ENCODE results near the gene PARG.
"Not testable (repeated sequence)": the region's sequence is repeated elsewhere in the genome, so short reads cannot be mapped to it uniquely, and the experiment has no call there.

The PARG gene

GRCh38 chr10:49900406-49900805 is 41.4 kb downstream of the PARG start:
- DNase-seq = not testable (repeated sequence)

DNA sequence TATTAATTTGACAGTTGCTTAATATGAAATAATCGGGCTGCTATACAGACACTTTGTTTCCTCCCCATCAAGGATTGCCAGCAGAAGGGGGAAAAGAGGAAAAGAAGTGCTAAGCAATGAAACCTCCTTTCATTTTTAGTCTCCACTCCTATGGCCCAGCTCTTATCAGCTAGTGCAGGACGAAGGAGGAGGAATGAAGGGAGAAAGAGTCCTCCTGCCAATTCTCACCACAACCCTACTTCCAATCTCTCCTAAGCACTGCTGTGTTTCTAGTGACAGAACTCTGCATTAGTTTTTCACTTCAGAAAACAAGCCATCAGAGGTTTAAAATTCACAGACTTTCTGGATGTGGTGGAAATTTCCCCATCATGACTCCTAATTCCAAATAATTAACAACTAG is 41.8 kb downstream of the PARG start:
- DNase-seq = not testable (repeated sequence)

- not testable (repeated sequence) for DNase-seq
These were observed 51.8 kb downstream of the PARG start for GRCh38 chr10:49890025-49890424.

DNA sequence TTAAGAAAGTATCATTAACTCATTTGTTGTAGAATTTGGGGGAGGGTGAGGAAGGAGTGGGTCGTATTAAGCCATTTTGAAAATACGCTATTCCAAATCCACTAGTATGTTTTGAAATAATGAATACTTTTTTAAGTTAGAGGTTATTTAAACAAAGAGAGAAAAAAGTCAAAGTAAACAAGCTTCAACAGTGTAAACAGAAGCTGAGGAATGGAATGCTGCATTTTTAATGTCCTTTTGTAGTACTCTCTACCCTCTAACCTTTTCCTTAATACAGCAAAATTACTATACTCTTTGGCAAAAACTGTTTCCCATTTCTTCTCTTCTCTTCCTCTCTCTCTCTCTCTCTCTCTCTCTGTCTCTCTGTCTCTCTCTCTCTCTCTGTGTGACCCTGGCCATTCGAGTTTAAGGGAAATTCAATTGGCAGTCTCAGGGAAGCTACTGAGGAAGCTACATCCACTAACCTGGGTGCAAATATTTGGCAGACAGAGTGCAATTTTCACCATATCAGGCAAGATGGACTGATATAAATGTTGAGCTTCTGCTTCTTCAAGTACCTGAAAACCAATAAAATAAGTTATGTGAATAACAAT is 57.0 kb downstream of the PARG start:
- not testable (repeated sequence) for DNase-seq

DNA sequence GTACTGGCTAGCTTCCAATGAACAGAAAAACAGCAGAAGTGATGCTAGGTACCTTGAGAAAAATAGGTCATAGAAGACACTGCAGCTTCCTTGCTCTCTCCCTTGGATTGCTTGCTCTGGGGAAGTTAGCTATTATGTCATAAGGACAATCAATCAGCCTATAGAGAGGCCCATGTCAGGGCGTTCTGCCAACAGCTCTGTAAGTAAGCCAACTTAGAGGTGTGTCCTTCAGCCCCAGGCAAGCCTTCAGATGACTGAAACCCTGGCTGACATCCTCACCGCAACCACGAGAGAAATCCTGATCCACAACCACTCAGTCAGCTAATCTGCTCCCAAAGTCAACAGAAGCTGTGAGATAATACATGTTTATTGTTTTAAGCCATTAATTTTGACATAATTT is 58.0 kb downstream of the PARG start:
- DNase-seq = not testable (repeated sequence)

- DNase-seq = not testable (repeated sequence)
These were observed 59.5 kb downstream of the PARG start for GRCh38 chr10:49882327-49882726.

DNA sequence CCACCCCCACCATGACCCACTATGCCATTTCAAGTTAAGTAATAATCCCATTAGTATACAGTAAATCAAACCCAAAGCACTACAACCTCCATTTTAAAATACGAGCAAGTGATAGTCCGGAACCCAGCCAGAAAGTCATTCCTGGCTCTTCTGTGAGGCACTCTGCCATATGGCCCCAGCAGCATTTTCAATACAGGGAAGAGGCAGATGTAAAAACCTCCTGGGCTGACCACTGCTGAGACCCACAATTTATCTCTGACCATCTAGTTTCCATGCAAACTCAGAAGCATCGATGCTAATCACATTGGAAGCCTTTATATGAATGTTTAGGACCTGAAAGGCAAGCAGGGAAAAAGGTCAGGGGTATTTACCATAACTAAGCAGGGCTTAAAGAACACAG is 69.1 kb downstream of the PARG start:
- not testable (repeated sequence) for DNase-seq

DNA sequence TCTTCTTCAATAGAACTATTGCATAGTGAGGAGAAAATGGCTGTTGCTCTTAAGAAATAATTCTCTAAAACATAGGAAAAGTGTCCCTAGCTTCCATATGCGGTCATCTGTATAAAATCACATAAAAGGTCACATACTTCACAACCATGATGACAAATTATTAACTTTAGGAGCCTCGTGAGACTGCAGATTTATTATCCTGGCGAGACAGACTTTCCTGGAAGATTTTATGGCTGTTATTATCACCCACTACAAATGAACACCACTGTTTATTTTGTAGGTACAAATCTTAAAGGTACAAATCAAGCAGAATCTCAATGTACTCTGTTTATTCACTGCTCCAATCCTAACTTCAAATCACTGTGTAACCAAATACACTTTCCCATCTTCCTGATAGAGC is 70.4 kb downstream of the PARG start:
- not testable (repeated sequence) for DNase-seq

- DNase-seq = not testable (repeated sequence)
These were observed 81.9 kb downstream of the PARG start for GRCh38 chr10:49859933-49860332.

- DNase-seq = not testable (repeated sequence)
These were observed 83.0 kb downstream of the PARG start for GRCh38 chr10:49858697-49859382.

GRCh38 chr10:49849520-49849919 is 92.3 kb downstream of the PARG start:
- DNase-seq = not testable (repeated sequence)

DNA sequence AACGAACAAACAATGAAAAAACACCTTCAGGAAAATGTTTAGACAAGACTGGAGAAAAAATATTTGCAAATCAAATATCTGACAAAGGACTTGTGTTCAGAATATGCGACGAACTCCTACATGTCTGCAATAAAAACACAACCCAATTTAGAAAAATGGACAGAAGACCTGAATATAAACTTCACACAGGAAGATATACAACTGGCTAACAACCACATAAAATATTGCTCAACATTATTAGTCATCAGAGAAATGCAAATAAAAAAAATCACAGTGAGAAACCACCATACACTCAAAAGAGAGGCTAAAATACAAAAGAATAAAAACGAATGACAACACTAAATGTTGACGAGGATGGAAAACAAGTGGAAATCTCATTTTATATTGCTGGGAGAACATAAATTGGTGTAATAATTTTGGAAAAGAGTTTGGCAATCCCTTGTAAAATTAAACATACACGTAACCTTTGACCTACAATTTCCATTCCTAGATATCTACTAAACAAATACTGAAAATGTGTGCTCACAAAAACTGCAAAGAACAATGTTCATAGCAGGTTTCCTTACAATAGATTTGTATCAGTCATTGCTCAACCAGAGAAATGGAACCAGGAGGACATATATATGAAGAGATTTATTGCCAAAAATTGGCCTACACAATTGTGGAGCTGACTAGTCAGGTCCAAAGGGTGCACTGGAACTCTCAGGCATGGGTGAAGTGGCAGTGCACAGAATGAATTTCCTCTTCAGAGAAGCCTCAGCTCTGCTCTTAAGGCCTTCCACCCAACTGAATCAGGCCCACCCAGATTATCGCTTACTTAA is 96.8 kb downstream of the PARG start:
- DNase-seq = no peak

DNA sequence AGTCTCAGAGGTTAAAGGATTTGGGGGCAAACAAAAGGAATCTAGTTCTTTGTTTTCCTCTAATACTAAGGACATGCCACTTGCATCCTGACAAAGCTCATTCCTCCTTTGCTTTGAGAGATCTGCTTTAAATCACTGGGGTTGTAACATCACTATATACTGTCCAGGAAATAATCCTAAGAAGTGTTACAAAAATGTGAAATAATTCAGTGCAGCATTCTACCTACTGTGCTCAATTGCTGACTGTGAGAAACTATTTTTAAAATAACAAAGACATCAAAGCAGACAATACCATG is 99.5 kb downstream of the PARG start:
- not testable (repeated sequence) for DNase-seq

- DNase-seq = no peak
These were observed 100.1 kb downstream of the PARG start for GRCh38 chr10:49841615-49842332.

GRCh38 chr10:49837685-49838084 is 104.1 kb downstream of the PARG start:
- peak; percentile 40 for DNase-seq

DNA sequence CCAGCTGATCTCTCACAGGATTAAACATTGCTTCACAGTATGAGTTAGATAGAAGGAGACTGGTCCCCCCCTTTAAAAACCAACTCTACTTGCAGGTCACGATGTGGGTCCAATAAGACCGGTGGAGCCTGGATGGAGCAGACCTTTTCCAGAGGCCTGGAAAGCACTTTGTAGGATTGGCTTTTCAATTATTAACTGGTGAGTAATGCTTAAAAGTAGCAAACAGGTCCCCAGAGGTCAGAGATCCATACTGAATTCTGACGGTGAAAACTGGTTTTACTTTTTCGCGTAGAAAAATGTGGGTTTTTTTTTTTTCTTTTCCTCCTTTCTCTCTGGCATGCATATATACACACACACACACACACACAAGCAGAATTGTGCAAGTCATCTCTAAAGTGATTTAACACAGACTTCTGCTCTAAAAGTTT is 104.8 kb downstream of the PARG start:
- DNase-seq = peak; percentile 61

DNA sequence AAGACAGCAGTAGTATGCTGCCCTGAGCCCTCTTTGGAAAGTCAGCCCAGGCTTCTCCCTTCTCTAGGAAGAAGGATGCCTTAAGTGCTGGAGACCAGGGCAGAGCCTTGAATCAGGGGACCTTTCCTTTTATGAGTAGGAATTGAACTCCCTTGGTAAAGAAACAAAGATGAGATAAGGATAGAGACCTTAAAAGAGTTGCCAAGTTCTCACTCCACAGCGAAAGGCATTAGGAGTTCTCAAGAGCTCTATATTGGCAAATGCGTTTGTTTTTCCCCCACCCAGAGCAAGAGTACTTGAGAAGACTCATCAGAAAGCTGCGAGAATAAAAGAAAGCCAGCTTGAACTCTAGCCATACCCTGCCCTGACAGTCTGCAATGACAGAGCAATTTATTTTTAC is 106.9 kb downstream of the PARG start:
- DNase-seq = no peak

DNA sequence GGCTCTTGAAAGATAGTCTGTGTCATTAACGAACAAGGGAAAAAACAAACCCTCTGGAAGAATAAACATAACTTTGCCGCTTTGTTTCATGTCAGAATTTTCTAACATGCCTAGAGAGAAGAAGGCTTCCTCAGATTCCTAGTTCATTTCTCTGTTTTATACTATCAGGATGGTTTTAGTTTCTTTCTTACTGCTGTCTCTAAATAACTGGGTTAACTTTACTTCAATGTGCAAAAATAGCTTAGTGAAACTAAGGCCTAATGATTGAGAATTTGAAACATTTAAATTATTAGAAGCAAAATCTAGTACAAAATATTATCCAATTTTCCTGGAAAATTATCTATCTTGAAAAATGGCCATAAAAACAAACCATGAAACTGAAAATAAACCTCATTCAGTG is 107.6 kb downstream of the PARG start:
- no peak for DNase-seq

GRCh38 chr10:49833168-49833567 is 108.7 kb downstream of the PARG start:
- DNase-seq = no peak

DNA sequence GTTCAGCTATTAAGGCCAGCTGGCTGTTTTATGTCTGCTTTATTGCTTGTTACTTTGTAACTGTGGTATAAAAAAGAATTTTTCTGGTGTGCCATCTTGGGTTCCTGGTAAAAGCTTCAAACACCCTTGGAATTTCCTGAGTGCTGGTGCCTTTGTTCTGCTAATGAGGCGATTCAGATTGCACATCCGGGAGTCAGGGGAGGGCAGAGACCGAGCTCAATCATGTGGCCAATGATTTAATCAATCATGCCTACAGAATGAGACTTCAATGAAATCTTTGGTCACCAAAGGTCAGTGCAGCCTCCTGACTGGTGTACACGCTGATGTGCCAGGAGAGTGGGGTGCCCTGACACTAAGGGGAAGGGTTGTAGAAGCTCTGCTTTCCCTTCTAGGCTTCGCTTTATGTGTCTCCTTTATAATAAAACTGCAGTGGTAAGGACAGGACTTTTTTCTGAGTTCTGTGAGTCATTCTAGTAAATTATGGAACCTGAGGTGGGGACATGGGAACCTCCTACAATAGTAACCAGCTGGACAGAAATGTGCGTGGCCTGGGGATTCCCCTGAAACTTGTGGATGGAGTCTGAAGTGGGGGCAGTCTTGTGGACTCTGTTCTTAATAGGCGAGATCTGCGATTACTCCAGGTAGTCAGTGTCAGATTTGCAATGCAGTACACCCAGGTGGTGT is 110.3 kb downstream of the PARG start:
- peak; percentile 86 for DNase-seq

DNA sequence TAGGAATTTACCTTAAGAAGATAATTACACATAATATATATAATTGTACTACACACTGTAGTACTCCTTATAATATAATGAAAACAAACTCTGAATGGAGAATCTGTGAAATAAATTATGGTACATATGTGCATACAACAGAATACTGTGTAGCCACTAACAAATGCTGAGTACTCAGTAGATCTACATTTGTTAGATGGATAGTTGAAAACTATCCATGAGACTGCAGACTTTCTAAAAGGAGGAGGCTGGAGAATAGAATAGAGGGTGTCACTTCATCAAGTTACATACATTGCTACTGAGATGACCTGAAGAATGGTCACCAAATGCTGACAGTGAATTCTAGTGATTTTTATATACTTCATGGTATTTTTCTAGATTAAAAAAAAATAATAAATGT is 111.0 kb downstream of the PARG start:
- no peak for DNase-seq

DNA sequence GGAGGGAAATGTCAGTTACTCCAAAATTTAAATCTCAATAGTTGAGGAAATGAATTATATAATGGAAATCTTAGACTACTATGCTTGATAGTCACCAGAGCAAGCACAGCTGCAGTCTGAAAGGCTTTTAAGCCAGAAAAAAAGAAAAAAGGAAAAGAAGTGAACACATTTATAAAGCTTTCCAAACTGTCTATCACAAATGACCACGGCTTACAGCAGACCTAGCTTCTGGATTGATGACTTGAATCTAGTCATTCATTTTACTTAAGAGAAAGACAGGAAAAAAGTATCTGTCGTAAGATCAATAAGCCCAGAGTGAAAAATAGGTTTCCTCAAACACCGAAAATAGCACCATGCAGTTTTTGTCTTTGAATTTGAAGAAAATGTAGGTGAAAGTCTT is 111.8 kb downstream of the PARG start:
- DNase-seq = no peak

DNA sequence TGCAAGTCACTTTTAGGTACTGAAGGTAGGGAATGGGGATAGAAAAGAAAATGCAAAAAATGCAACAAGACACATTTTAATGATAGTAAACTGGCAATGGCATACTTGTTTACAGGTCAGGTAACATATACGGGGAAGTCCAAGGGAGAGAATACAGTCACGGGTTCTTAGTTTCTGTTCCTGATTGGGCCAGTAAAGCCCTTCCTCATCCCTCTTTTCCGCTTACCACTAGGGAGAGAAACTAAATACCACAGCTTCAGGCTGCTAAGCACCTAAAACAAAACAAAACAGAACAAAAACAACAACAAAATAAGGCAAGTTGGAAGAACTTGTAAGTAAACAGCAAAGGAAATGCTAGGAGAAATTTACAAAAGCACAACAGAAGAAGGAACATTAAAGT is 114.5 kb downstream of the PARG start:
- no peak for DNase-seq
